Activated CD8-positive, alpha-beta T cell treated with anti-CD3 and anti-CD28 coated beads for 36 hours (primary cell): ENCODE data around the gene ORMDL3. TPM values are rescaled to one million over a fixed set of nuclear protein-coding genes. Genes with fewer than 3 reads are reported as not detected.
A peak's percentile ranks its signal among the peaks of the same experiment; 100 is the strongest.
"Not testable (repeated sequence)": the region's sequence is repeated elsewhere in the genome, so short reads cannot be mapped to it uniquely, and the experiment has no call there.

Experiments used
- ATAC-seq: fragments of 200-7000 bp; cut with Tn5 transposase; one replicate; pipeline ENCODE4 v1.10.0; 2021; ENCODE audit warnings: mild to moderate bottlenecking, moderate library complexity
- CTCF ChIA-PET: fragments of 350-600 bp; sonication (Branson Sonifier 250); formaldehyde crosslinking; loops from one replicate; lab custom pipeline; 2021; ENCODE audit warnings: antibody characterized with exemption; lab: Charles Lee
- POLR2A ChIA-PET: fragments of 350-600 bp; sonication (Branson Sonifier 250); formaldehyde crosslinking; loops from one replicate; lab custom pipeline; 2021; ENCODE audit warnings: antibody characterized with exemption; lab: Charles Lee
- DNase-seq: peaks from one replicate; pipeline ENCODE4 v3.0.0-alpha.2; 2020
- H3K27ac Mint-ChIP-seq: one replicate; pipeline ENCODE4 v1.8.0; 2021; ENCODE audit warnings: mild to moderate bottlenecking, mixed read lengths
- H3K27me3 Mint-ChIP-seq: one replicate; pipeline ENCODE4 v1.8.0; 2021; ENCODE audit warnings: mixed read lengths
- H3K36me3 Mint-ChIP-seq: one replicate; pipeline ENCODE4 v1.8.0; 2021; ENCODE audit warnings: low read depth, mixed read lengths
- H3K4me1 Mint-ChIP-seq: one replicate; pipeline ENCODE4 v1.8.0; 2021; ENCODE audit warnings: low read depth, mixed read lengths
- H3K4me3 Mint-ChIP-seq: one replicate; pipeline ENCODE4 v1.8.0; 2021; ENCODE audit warnings: mild to moderate bottlenecking, moderate library complexity, mixed read lengths
- H3K9me3 Mint-ChIP-seq: one replicate; pipeline ENCODE4 v1.8.0; 2021; ENCODE audit warnings: mixed read lengths
- CTCF ChIP-seq: fragments of 200-600 bp; IDR thresholded peaks from one replicate; pipeline ENCODE4 v1.8.0; 2022; ENCODE audit warnings: antibody characterized with exemption, mild to moderate bottlenecking
- intact Hi-C: fragments of 100-400 bp; cut with micrococcal nuclease; formaldehyde crosslinking; loops from one replicate; pipeline ENCODE4 v1.10.0; 2022
- total RNA-seq, 2 experiments: library from RNA; stranded (reverse); gene quantifications; one replicate each; pipeline ENCODE4 v1.2.3, GENCODE V29; 2021

ORMDL3 gene
- total RNA-seq, 2 experiments from 2014 or later, result 78.8 to 80.5 TPM

GRCh38 chr17:39952680-39953470 lies 25.5 kb upstream of the ORMDL3 start:
- TF ChIP-seq CTCF, result no peak

GRCh38 chr17:39951924-39952679 lies 24.7 kb upstream of the ORMDL3 start:
- Mint-ChIP-seq H3K36me3 (no peaks in the 10 kb centered on the region), H3K4me3 (peak overlapping the region; percentile 46), H3K27me3 (no peaks in the 10 kb centered on the region), H3K9me3 (no peaks in the 10 kb centered on the region), H3K4me1 (peaks cover 27% of the 10 kb centered on the region), H3K27ac (no peak overlapping the region)
- POLR2A ChIA-PET, result interaction anchor here (1.3 kb wide), 1 partner anchor 26 kb away, joined by 3 read pairs; no protein-coding TSS in a partner anchor
- ATAC-seq (peak; percentile 2), DNase-seq (no peak)
- CTCF ChIA-PET, result interaction anchor here (0.6 to 1.4 kb wide), 2 partner anchors 10 to 29 kb away, joined by 4 read pairs; partner anchors contain the start of genes GSDMA and PSMD3
- no peak for TF ChIP-seq CTCF
- intact Hi-C loops, result no loop called here

More at GRCh38 chr17:39952680-39953470, 25.5 kb upstream of the ORMDL3 start:
- intact Hi-C loops, result no loop called here
- Mint-ChIP-seq H3K27me3 (no peaks in the 10 kb centered on the region), H3K36me3 (no peaks in the 10 kb centered on the region), H3K27ac (peak overlapping the region; percentile 84), H3K4me1 (peaks cover 22% of the 10 kb centered on the region), H3K4me3 (peak overlapping the region; percentile 77), H3K9me3 (no peaks in the 10 kb centered on the region)
- ATAC-seq (peak; percentile 83), DNase-seq (peak; percentile 94)
- ChIA-PET POLR2A (interaction anchor here (0.8 to 2.2 kb wide), 4 partner anchors 10 to 27 kb away, joined by 3 to 9 read pairs (median 4); partner anchors contain the start of genes GSDMA and PSMD3), CTCF (interaction anchor here (1.2 to 2.0 kb wide), 3 partner anchors 13 to 27 kb away, joined by 3 to 17 read pairs (median 3); partner anchors contain the start of gene PSMD3)

GRCh38 chr17:39950871-39951348 lies 23.5 kb upstream of the ORMDL3 start:
- ChIA-PET POLR2A (interaction anchor here (1.3 to 1.9 kb wide), 2 partner anchors 11 to 24 kb away, joined by 3 to 8 read pairs; no protein-coding TSS in a partner anchor), CTCF (interaction anchor here (1.0 to 1.4 kb wide), 3 partner anchors 8 to 30 kb away, joined by 3 to 4 read pairs (median 3); partner anchors contain the start of gene PSMD3)
- ATAC-seq (no peak), DNase-seq (no peak)
- Mint-ChIP-seq H3K4me3 (no peak overlapping the region), H3K9me3 (no peaks in the 10 kb centered on the region), H3K27ac (no peak overlapping the region), H3K36me3 (no peaks in the 10 kb centered on the region), H3K27me3 (no peaks in the 10 kb centered on the region), H3K4me1 (peaks cover 27% of the 10 kb centered on the region)
- TF ChIP-seq CTCF, result no peak
- intact Hi-C loops, result no loop called here

GRCh38 chr17:39949028-39949427 lies 21.6 kb upstream of the ORMDL3 start:
- no peaks in the 10 kb centered on the region for H3K9me3 Mint-ChIP-seq
- no peak for DNase-seq
- no peaks in the 10 kb centered on the region for H3K36me3 Mint-ChIP-seq
- intact Hi-C loops, result no loop called here
- no peak overlapping the region for H3K4me3 Mint-ChIP-seq
- no peak for ATAC-seq
- TF ChIP-seq CTCF, result no peak
- ChIA-PET CTCF (no interaction called here), POLR2A (interaction anchor here (0.7 kb wide), 1 partner anchor 97 kb away, joined by 3 read pairs; no protein-coding TSS in a partner anchor)
- H3K27me3 Mint-ChIP-seq, result no peaks in the 10 kb centered on the region
- H3K4me1 Mint-ChIP-seq, result peaks cover 27% of the 10 kb centered on the region
- peak overlapping the region; percentile 6 for H3K27ac Mint-ChIP-seq

GRCh38 chr17:39948489-39948828 lies 21.1 kb upstream of the ORMDL3 start:
- DNase-seq, result peak; percentile 23
- ATAC-seq, H3K36me3 Mint-ChIP-seq, H3K27me3 Mint-ChIP-seq, intact Hi-C loops, H3K4me3 Mint-ChIP-seq, H3K9me3 Mint-ChIP-seq: not testable (repeated sequence)
- Mint-ChIP-seq H3K4me1 (peaks cover 24% of the 10 kb centered on the region), H3K27ac (peak overlapping the region; percentile 6)
- ChIA-PET POLR2A (interaction anchor here (1.4 kb wide), 1 partner anchor 9 kb away, joined by 7 read pairs; no protein-coding TSS in a partner anchor), CTCF (interaction anchor here (0.9 to 2.2 kb wide), 3 partner anchors 9 to 327 kb away, joined by 3 to 11 read pairs (median 5); no protein-coding TSS in a partner anchor)
